H1 (cell line): Measurements from ENCODE around the gene GSK3B. TPM values are rescaled to one million over a fixed set of nuclear protein-coding genes. Genes with fewer than 3 reads are reported as not detected.

Source experiments
- CTCF ChIP-seq, 3 experiments: IDR thresholded peaks; 1 replicate in 2 of 3; 2 replicates in 1 of 3; pipeline versions ENCODE4 v1.5.1 to v1.6.1; 2011; ENCODE audit warnings: low read length in 3 of 3, mild to moderate bottlenecking in 3 of 3, inconsistent platforms in 2 of 3, low read depth in 1 of 3, moderate library complexity in 1 of 3; ENCODE audit not compliant: insufficient read depth in 1 of 3; ENCODE audit errors: control extremely low read depth in 1 of 3
- EZH2 ChIP-seq: fragments of 200-600 bp; sonication (generic); IDR thresholded peaks from 2 replicates; pipeline ENCODE4 v1.7.1; 2012; ENCODE audit warnings: low read depth, mild to moderate bottlenecking, moderate library complexity, low read length, inconsistent platforms; ENCODE audit not compliant: severe bottlenecking
- POU5F1 ChIP-seq: IDR thresholded peaks from 2 replicates; pipeline ENCODE4 v1.6.1; 2011; ENCODE audit warnings: low read depth, mild to moderate bottlenecking, low read length, moderate library complexity
- RBBP5 ChIP-seq: IDR thresholded peaks from 2 replicates; pipeline ENCODE4 v1.7.1; 2012; ENCODE audit warnings: low read depth, mild to moderate bottlenecking, inconsistent platforms, low read length, moderate library complexity, borderline replicate concordance
- polyA plus RNA-seq, 7 experiments: library from polyadenylated mRNA; depleted of rRNA in 3 of 7; stranded (reverse) in 5 of 7; unstranded in 2 of 7; fragments of >200 nt in 5 of 7; fragments of 200-250 nt in 2 of 7; gene quantifications; 1 replicate in 5 of 7; 2 replicates in 1 of 7; 4 replicates in 1 of 7; pipeline versions ENCODE4 v1.2.1 to v1.2.3, GENCODE V29; 2011 to 2013; ENCODE audit warnings: missing spikeins in 2 of 7, mixed read lengths in 2 of 7
- total RNA-seq: library from RNA; stranded (reverse); fragmentation: NEBNext Ultra II Directional; extraction: Animal tissue kit (Norgen Biotek cat#: 25700); gene quantifications from 2 replicates; pipeline ENCODE4 v1.2.1, GENCODE V29; 2021

The GSK3B gene
- total and polyA plus RNA-seq, 2 of the 8 experiments (the other 6 are each of a cell fraction or from before 2014, with no cell fraction given), result 24.2 to 50.7 TPM

GRCh38 chr3:119817583-119818363 lies 276.5 kb downstream of the GSK3B start (continued):
- TF ChIP-seq CTCF (IDR thresholded peaks at IDR 0.05; ENCODE audit: control extremely low read depth in 1 of 3, insufficient read depth in 1 of 3, low read depth in 1 of 3, low read length in 3 of 3) (peak in 2 of 3 experiments; percentile 4 to 13; a peak in 2 of 4 replicates), RBBP5 (no peak), POU5F1 (no peak), EZH2 (no peak)
- TF ChIP-seq, all 59 proteins: peak for 3
